K562 (cell line): ENCODE results near the gene ZFPM1. TPM values are rescaled to one million over a fixed set of nuclear protein-coding genes. Genes with fewer than 3 reads are reported as not detected.
A peak's percentile ranks its signal among the peaks of the same experiment; 100 is the strongest.

Experiments used
- ATAC-seq: fragments of 200-7000 bp; cut with Tn5 transposase; 3 replicates; pipeline ENCODE4 v1.9.1; 2020; ENCODE audit warnings: moderate library complexity
- BruUV-seq: library from RNA; stranded (reverse); fragments of 400-500 nt; replicated peaks from 2 replicates; lab custom pipeline; 2021; lab: Mats Ljungman, UMichigan
- CTCF ChIA-PET: fragments of 300-600 bp; formaldehyde crosslinking; extraction: SDS; loops from one replicate; lab custom pipeline; 2021; ENCODE audit warnings: low intra/inter-chr PET ratio; lab: Yijun Ruan, JAX
- POLR2A ChIA-PET: fragments of 300-600, 350-650 bp; sonication (Branson Sonifier 250); formaldehyde crosslinking; extraction: SDS; loops from one replicate; lab custom pipeline; 2021; ENCODE audit warnings: antibody characterized with exemption, inconsistent platforms; lab: Yijun Ruan, JAX
- DNase-seq, 4 experiments: peaks; one replicate each; pipeline versions ENCODE4 v3.0.0 to v3.0.0-alpha.2; 2011 to 2018; ENCODE audit warnings: low spot score in 3 of 4, mixed read lengths in 3 of 4; ENCODE audit errors: extremely low read depth in 1 of 4
- FAIRE-seq: peaks from 2 replicates; lab custom pipeline; 2011; peaks lifted over from hg19 to GRCh38; lab: Jason Lieb, UNC
- H2AFZ ChIP-seq: 2 replicates; pipeline ENCODE4 v1.6.0; 2011; ENCODE audit warnings: low read depth, low read length, control low read depth, inconsistent platforms
- H3K27ac ChIP-seq: fragments of 200-600 bp; 3 replicates; pipeline ENCODE4 v1.8.0; 2011; ENCODE audit warnings: low read depth, mild to moderate bottlenecking, control low read depth, inconsistent platforms, low read length, moderate library complexity, mixed read lengths; ENCODE audit errors: extremely low read depth
- H3K27me3 ChIP-seq, 2 experiments: fragments of 300-600 bp in 1 of 2; 2 replicates in 1 of 2; 3 replicates in 1 of 2; pipeline versions ENCODE4 v1.6.0 to v1.8.0; 2011; ENCODE audit warnings: inconsistent platforms in 2 of 2, low read length in 2 of 2, mild to moderate bottlenecking in 1 of 2, mixed read lengths in 1 of 2, moderate library complexity in 1 of 2; ENCODE audit not compliant: control insufficient read depth in 2 of 2, insufficient read depth in 2 of 2
- H3K36me3 ChIP-seq: fragments of 300-600 bp; 3 replicates; pipeline ENCODE4 v1.8.0; 2011; ENCODE audit warnings: mild to moderate bottlenecking, low read length, inconsistent platforms; ENCODE audit not compliant: control insufficient read depth, insufficient read depth
- H3K4me1 ChIP-seq, 2 experiments: fragments of 200-600 bp in 1 of 2; replicated peaks in 1 of 2; 2 replicates in 1 of 2; 3 replicates in 1 of 2; pipeline versions ENCODE4 v1.5.1 to v1.8.0; 2011; ENCODE audit warnings: inconsistent platforms in 2 of 2, low read length in 2 of 2, mild to moderate bottlenecking in 1 of 2, mixed read lengths in 1 of 2, moderate library complexity in 1 of 2; ENCODE audit not compliant: control insufficient read depth in 2 of 2, insufficient read depth in 2 of 2
- H3K4me2 ChIP-seq: 2 replicates; pipeline ENCODE4 v1.6.1; 2011; ENCODE audit warnings: low read length, control low read depth, inconsistent platforms, mixed read lengths; ENCODE audit not compliant: insufficient read depth
- H3K4me3 ChIP-seq: fragments of 200-600 bp; sonication (generic), shearing (Covaris generic); 2 replicates; pipeline ENCODE4 v1.5.1; 2016; ENCODE audit warnings: control low read depth, inconsistent platforms
- H3K79me2 ChIP-seq: fragments of 200-600 bp; 3 replicates; pipeline ENCODE4 v1.8.0; 2011; ENCODE audit warnings: low read length, inconsistent platforms; ENCODE audit not compliant: control insufficient read depth, insufficient read depth
- H3K9ac ChIP-seq, 2 experiments: 2 replicates each; pipeline versions ENCODE4 v1.6.0 to v1.6.1; 2011; ENCODE audit warnings: low read depth in 2 of 2, low read length in 2 of 2, control low read depth in 1 of 2, inconsistent platforms in 1 of 2, mild to moderate bottlenecking in 1 of 2, mixed read lengths in 1 of 2; ENCODE audit not compliant: insufficient read depth in 1 of 2
- H3K9me1 ChIP-seq: one replicate; pipeline ENCODE4 v1.6.0; 2011; ENCODE audit warnings: inconsistent platforms, mild to moderate bottlenecking, low read length, moderate library complexity; ENCODE audit not compliant: control insufficient read depth, insufficient read depth
- H3K9me3 ChIP-seq: replicated peaks from 2 replicates; pipeline ENCODE4 v1.5.1; 2011; ENCODE audit warnings: low read depth, low read length, inconsistent platforms; ENCODE audit not compliant: control insufficient read depth, insufficient read depth
- H4K20me1 ChIP-seq: replicated peaks from 2 replicates; pipeline ENCODE4 v1.6.1; 2011; ENCODE audit warnings: low read length, inconsistent platforms, mixed read lengths; ENCODE audit not compliant: control insufficient read depth, insufficient read depth
- GATAD2B ChIP-seq: fragments of 450-650 bp; IDR thresholded peaks from 2 replicates; pipeline ENCODE4 v1.6.1; 2017; ENCODE audit warnings: mild to moderate bottlenecking, borderline replicate concordance
- HNRNPK ChIP-seq: fragments of 200-400 bp; formaldehyde crosslinking; IDR thresholded peaks from one replicate; pipeline ENCODE4 v1.6.1; 2018; ENCODE audit warnings: mild to moderate bottlenecking, low read depth, low read length; ENCODE audit not compliant: poor library complexity, severe bottlenecking
- MED1 ChIP-seq: sonication (generic); formaldehyde crosslinking; IDR thresholded peaks from 2 replicates; pipeline ENCODE4 v1.8.1; 2023; ENCODE audit warnings: missing genetic modification reagents, borderline replicate concordance
- NBN ChIP-seq: fragments of 450-650 bp; IDR thresholded peaks from 2 replicates; pipeline ENCODE4 v1.6.1; 2016; ENCODE audit warnings: low read depth, mild to moderate bottlenecking
- POLR2AphosphoS2 ChIP-seq: IDR thresholded peaks from 2 replicates; pipeline ENCODE4 v1.6.1; 2012; ENCODE audit warnings: low read length, improper control_type of control experiment
- RBM39 ChIP-seq: fragments of 200-400 bp; formaldehyde crosslinking; optimal IDR thresholded peaks from 2 replicates; pipeline ENCODE3; 2018; ENCODE audit warnings: low read depth, low read length
- SIN3B ChIP-seq: fragments of 450-650 bp; IDR thresholded peaks from 2 replicates; pipeline ENCODE4 v1.6.1; 2017; ENCODE audit warnings: low read depth, mild to moderate bottlenecking, moderate library complexity
- SMC3 ChIP-seq: conservative IDR thresholded peaks from 2 replicates; pipeline ENCODE4 v1.6.1; 2011; ENCODE audit warnings: low read depth, low read length, improper control_type of control experiment; ENCODE audit not compliant: insufficient read depth
- SPI1 ChIP-seq: IDR thresholded peaks from 2 replicates; pipeline ENCODE4 v1.6.1; 2011; ENCODE audit warnings: low read depth, low read length, control low read depth, borderline replicate concordance
- TEAD1 ChIP-seq, 2 experiments: fragments of 450-650 bp in 1 of 2; sonication (generic) in 1 of 2; formaldehyde crosslinking; IDR thresholded peaks; 2 replicates each; pipeline versions ENCODE4 v1.4.0 to v1.8.0; 2020 to 2022; ENCODE audit warnings: mild to moderate bottlenecking in 2 of 2, missing genetic modification reagents in 1 of 2
- THRAP3 ChIP-seq: fragments of 450-650 bp; IDR thresholded peaks from 2 replicates; pipeline ENCODE4 v1.6.1; 2016; ENCODE audit warnings: mild to moderate bottlenecking, inconsistent platforms, borderline replicate concordance
- ZNF12 ChIP-seq: sonication (generic); formaldehyde crosslinking; IDR thresholded peaks from 2 replicates; pipeline ENCODE4 v1.4.0; 2020; ENCODE audit warnings: mild to moderate bottlenecking, missing genetic modification reagents
- ZNF197 ChIP-seq: fragments of 200-800 bp; sonication (Bioruptor generic); IDR thresholded peaks from 2 replicates; pipeline ENCODE4 v1.6.1; 2016; ENCODE audit warnings: low read depth, missing genetic modification characterization, missing compliant biosample characterization
- ZNF408 ChIP-seq: fragments of 250-450 bp; sonication (Bioruptor Pico); IDR thresholded peaks from 2 replicates; pipeline ENCODE4 v1.4.0; 2020; ENCODE audit warnings: low read depth, mild to moderate bottlenecking, moderate library complexity
- ZNF507 ChIP-seq: conservative IDR thresholded peaks from 2 replicates; pipeline ENCODE4 v1.6.1; 2017; ENCODE audit warnings: missing genetic modification characterization, missing compliant biosample characterization
- WGBS: fragments of 100-300 bp; shearing (Covaris generic); methylation state at CpG from one replicate; pipeline ENCODE4 v1.1.6; 2016; ENCODE audit warnings: low coverage, mixed read lengths; ENCODE audit not compliant: insufficient coverage; ENCODE audit errors: missing lambda C conversion rate; 5-methylcytosine and 5-hydroxymethylcytosine counted together
- in situ Hi-C: fragments of 300-500 bp; cut with MboI; formaldehyde crosslinking; loops from 4 replicates; pipeline ENCODE4 v1.15.0; 2018; ENCODE audit warnings: inconsistent platforms, mixed read lengths
- intact Hi-C: fragments of 100-400 bp; cut with micrococcal nuclease; formaldehyde crosslinking; loops from 2 replicates; pipeline ENCODE4 v1.14.2; 2022
- polyA plus RNA-seq, 8 experiments: library from polyadenylated mRNA; depleted of rRNA in 4 of 8; stranded (reverse) in 5 of 8; unstranded in 3 of 8; fragments of >200 nt; fragmentation: Nextera tagmentation in 2 of 8; fragmentation: Illumina TruSeq in 1 of 8; extraction: Ambion mirVana in 2 of 8; extraction: Trizol in 1 of 8; gene quantifications; 2 replicates each; pipeline versions ENCODE4 v1.2.1 to v1.2.3, GENCODE V29; 2011 to 2014; ENCODE audit warnings: inconsistent platforms in 1 of 8, missing spikeins in 1 of 8
- total RNA-seq, 7 experiments: library from RNA; depleted of rRNA in 6 of 7; stranded (reverse); fragments of >200 nt in 6 of 7; fragmentation: Illumina TruSeq in 2 of 7; extraction: Trizol in 2 of 7; gene quantifications; 2 replicates each; pipeline versions ENCODE4 v1.2.1 to v1.2.3, GENCODE V29; 2011 to 2021; ENCODE audit warnings: low replicate concordance in 1 of 7
- TF ChIP-seq, protein P1 (sequence below): fragments of 250-450 bp; sonication (Bioruptor Pico); IDR thresholded peaks from 2 replicates; pipeline ENCODE4 v1.5.0; 2021; ENCODE audit warnings: mild to moderate bottlenecking, borderline replicate concordance

ZFPM1 gene
- total and polyA plus RNA-seq, 9 of the 15 experiments (the other 6 are each of a cell fraction or from before 2014, with no cell fraction given): 0.03 to 35.9 (median 1.4) TPM

DNA sequence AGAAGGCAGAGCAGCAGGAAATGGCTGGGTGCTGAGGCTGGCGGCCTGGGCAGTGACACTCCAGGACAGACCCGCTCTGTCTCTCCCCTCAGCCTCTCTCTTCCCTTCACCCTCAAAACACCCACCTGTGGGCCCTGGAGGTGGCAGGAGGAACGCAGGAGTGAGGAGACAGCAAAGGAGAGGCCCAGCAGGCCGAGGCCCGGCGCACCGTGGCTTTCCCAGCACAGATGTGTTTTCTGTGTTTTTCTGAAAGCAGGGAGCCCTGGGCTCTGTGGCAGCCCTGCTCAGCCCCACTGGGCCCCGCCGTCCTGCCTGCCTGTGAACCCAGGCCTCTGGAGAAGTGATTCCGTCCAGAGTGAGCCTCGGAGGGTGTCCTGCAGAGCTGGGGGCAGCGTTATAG, 39.8 kb upstream of the ZFPM1 start:
- FAIRE-seq (no peak), DNase-seq (no peak), ATAC-seq (no peak)
- TF ChIP-seq TEAD1 (CRISPR knock-in tag; IDR thresholded peaks at IDR 0.05) (no peak), SMC3 (no peak), ZNF408 (CRISPR knock-in tag) (no peak), THRAP3 (no peak), HNRNPK (no peak), SIN3B (no peak), ZNF507 (tag) (no peak), GATAD2B (no peak), NBN (no peak), ZNF12 (CRISPR knock-in tag) (no peak), ZNF197 (CRISPR knock-in tag) (no peak), MED1 (no peak), POLR2AphosphoS2 (no peak), SPI1 (no peak), RBM39 (no peak)
- TF ChIP-seq, protein P1, sequence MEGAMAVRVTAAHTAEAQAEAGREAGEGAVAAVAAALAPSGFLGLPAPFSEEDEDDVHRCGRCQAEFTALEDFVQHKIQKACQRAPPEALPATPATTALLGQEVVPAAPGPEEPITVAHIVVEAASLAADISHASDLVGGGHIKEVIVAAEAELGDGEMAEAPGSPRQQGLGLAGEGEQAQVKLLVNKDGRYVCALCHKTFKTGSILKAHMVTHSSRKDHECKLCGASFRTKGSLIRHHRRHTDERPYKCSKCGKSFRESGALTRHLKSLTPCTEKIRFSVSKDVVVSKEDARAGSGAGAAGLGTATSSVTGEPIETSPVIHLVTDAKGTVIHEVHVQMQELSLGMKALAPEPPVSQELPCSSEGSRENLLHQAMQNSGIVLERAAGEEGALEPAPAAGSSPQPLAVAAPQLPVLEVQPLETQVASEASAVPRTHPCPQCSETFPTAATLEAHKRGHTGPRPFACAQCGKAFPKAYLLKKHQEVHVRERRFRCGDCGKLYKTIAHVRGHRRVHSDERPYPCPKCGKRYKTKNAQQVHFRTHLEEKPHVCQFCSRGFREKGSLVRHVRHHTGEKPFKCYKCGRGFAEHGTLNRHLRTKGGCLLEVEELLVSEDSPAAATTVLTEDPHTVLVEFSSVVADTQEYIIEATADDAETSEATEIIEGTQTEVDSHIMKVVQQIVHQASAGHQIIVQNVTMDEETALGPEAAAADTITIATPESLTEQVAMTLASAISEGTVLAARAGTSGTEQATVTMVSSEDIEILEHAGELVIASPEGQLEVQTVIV: no peak
- Histone ChIP-seq H3K79me2 (no peaks in the 10 kb centered on the region), H2AFZ (no peak overlapping the region), H3K9ac (peak overlapping the region in 1 of 2 experiments; percentile 35; a peak in 1 of 4 replicates), H4K20me1 (peaks cover 8% of the 10 kb centered on the region), H3K4me2 (no peak overlapping the region), H3K9me3 (no peaks in the 10 kb centered on the region), H3K9me1 (no peaks in the 10 kb centered on the region), H3K36me3 (no peaks in the 10 kb centered on the region), H3K4me3 (no peak overlapping the region), H3K4me1 (peaks cover 3 to 69% of the 10 kb centered on the region in 2 experiments; a peak in 3 of 5 replicates), H3K27me3 (peaks cover 0 to 37% of the 10 kb centered on the region in 2 experiments; a peak in 2 of 5 replicates), H3K27ac (no peak overlapping the region)
- BruUV-seq: no TSS peak
- in situ Hi-C loops: no loop called here
- ChIA-PET POLR2A (interaction anchor here (1.0 kb wide), 1 partner anchor 634 kb away, joined by 3 read pairs; no protein-coding TSS in a partner anchor), CTCF (no interaction called here)
- intact Hi-C loops: no loop called here
- 9% methylated on average over 11 of the region's 12 CpGs for WGBS
